HG02759 (cell line): ENCODE measurements around the gene HES1.
A peak's percentile ranks its signal among the peaks of the same experiment; 100 is the strongest.
"Not testable (repeated sequence)": the region's sequence is repeated elsewhere in the genome, so short reads cannot be mapped to it uniquely, and the experiment has no call there.

Experiments used
- ATAC-seq: cut with Tn5 transposase; IDR thresholded peaks from one replicate; pipeline ENCODE4 v1.9.1; 2021; ENCODE audit warnings: mild to moderate bottlenecking, moderate library complexity; ENCODE audit not compliant: unreplicated experiment

HES1 gene, protein sequence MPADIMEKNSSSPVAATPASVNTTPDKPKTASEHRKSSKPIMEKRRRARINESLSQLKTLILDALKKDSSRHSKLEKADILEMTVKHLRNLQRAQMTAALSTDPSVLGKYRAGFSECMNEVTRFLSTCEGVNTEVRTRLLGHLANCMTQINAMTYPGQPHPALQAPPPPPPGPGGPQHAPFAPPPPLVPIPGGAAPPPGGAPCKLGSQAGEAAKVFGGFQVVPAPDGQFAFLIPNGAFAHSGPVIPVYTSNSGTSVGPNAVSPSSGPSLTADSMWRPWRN

GRCh38 chr3:194135806-194136518 lies at the start of gene HES1:
HES1 (plus strand) TSS chr3:194136148; CDS start chr3:194136381, 233 bp downstream.
- peak; percentile 24 for ATAC-seq

- no peak for ATAC-seq
These were observed 49.4 kb upstream of the HES1 start for GRCh38 chr3:194086388-194087075.

DNA sequence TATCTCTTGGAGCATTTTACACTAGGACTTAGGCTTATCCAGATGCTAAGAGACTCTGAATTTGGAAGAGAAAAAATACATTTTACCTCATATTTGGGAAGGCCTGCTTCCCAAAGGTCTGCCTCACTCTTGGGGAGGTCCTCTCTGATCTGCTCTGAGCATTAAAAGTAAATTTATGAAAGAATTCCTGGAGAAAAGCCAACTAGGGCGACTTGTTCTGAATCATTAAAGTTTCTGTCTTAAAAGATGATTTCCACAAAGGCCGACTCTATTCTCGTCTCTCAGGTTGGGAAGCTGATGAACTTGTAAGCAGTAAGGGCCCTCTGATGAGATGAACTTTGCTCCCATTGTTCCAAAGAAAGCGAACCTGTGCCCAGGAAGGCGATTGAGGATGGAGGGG lies 48.7 kb upstream of the HES1 start:
- ATAC-seq: no peak

DNA sequence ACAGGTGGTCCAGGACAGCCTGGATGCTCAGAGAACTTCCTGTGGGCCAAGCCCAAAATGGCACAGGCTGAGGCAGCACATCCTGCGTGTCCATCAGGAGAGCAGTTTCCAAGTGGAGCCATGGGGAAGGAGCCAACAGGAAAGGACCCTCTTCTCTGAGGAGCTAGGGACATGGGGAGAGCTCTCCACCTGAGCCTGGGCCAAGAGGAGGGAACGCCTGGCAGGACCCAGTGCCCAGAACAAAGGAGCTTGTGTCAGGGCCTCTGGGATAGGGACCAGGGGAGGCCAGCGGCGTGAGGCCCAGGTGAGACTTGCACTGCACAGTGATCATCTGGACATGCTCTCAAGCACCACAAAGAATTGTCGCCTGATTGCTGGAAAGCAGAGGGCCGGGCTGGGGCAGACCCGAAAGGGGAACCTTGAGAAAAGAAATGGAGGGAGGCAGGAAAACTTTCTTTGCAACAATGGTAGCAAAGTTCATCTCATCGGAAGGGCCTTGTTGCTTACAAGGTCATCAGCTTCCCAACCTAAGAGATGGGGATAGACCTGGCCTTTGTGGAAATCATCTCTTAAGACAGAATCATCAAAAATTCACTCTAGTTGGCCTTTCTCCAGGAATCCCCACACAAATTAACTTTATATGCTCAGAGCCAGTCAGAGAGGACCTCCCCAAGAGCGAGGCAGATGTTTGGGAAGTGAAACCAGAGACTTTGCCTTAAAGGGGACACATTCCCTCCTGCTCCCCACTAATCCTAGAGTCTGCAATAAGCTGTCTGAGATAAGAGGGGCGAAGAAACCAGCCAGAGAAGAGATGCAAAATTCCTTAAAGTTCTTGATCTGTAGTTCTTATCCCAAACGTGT lies 47.7 kb upstream of the HES1 start:
- ATAC-seq: no peak

- peak; percentile 67 for ATAC-seq
These were observed 46.4 kb upstream of the HES1 start for GRCh38 chr3:194089357-194090177.

DNA sequence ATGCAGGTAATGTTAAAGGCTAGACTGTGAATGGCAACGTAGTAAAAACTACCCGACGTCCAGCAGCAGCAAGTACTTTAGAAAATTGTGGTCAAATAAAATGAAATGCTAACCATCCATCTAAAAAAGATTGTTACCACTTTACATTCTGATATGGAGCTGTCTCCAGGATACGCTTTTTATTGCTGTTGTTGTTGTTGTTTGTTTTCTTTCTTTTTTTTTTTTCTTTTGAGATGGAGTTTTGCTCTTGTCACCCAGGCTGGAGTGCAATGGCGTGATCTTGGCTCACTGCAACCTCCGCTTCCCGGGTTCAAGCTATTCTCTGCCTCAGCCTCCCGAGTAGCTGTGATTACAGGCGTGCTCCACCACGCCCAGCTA lies 45.8 kb upstream of the HES1 start:
- ATAC-seq: not testable (repeated sequence)

- ATAC-seq: no peak
These were observed 45.2 kb upstream of the HES1 start for GRCh38 chr3:194090716-194091115.

DNA sequence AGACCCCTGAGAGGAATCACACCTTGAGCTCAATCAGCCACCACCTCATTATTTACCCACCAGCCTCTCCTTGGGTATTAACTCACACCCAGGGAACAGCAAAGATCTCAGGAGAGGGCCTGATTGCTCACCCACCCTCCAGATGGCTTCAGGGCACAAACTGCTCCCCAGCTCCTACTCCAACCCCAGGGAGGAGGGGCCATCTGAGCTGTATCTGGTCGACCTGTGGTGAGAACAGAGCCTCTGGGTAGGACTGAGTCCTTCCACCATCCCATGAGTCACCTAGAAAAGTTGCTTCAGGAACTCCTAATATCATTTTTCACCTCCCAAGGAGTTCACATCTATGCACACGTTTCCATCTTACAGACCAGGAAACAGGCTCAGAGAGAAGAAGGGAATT lies 44.8 kb upstream of the HES1 start:
- no peak for ATAC-seq

- not testable (repeated sequence) for ATAC-seq
These were observed 44.1 kb upstream of the HES1 start for GRCh38 chr3:194091897-194092296.

DNA sequence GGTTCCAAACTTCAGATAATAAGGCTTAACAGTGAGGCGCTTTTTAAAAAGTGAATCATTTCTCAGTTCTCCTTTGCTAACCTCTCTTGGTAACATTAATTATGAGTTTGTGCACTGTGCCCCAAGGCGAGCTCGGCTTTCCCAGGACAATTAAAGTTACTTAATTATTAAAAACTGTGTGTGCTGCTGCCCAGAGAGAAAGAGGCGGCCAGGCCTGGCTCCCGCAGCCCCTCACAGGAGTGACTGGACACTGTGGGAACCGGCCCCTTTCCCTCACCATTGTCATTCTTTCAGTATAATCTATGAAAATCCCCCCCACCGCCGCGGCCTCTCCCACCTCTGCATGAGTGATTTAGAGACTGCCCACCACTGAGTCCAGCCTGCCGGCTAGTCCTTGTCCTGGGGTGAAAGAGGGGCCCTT lies 43.1 kb upstream of the HES1 start:
- no peak for ATAC-seq

DNA sequence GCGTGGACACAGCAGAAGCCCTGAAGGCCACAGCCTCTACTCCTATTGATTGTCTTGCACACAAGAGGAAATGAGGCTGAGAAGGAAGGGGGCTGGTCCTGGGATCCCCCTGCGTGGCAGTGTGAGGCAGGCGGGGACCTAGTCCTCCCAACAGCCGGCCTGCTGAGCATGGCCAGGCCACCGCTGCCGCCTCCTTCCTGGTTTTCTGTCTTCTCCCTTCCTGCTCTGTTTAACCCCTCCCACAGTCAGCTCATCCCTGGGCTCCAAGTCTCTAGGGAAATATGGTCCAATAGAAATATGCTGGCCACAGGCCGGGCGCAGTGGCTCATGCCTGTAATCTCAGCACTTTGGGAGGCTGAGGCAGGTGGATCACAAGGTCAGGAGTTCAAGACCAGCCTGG lies 42.1 kb upstream of the HES1 start:
- ATAC-seq: no peak

- ATAC-seq: no peak
These were observed 40.5 kb upstream of the HES1 start for GRCh38 chr3:194095464-194095863.

GRCh38 chr3:194095902-194096301 lies 40.0 kb upstream of the HES1 start:
- ATAC-seq: no peak

GRCh38 chr3:194097141-194097882 lies 38.6 kb upstream of the HES1 start:
- ATAC-seq: no peak

DNA sequence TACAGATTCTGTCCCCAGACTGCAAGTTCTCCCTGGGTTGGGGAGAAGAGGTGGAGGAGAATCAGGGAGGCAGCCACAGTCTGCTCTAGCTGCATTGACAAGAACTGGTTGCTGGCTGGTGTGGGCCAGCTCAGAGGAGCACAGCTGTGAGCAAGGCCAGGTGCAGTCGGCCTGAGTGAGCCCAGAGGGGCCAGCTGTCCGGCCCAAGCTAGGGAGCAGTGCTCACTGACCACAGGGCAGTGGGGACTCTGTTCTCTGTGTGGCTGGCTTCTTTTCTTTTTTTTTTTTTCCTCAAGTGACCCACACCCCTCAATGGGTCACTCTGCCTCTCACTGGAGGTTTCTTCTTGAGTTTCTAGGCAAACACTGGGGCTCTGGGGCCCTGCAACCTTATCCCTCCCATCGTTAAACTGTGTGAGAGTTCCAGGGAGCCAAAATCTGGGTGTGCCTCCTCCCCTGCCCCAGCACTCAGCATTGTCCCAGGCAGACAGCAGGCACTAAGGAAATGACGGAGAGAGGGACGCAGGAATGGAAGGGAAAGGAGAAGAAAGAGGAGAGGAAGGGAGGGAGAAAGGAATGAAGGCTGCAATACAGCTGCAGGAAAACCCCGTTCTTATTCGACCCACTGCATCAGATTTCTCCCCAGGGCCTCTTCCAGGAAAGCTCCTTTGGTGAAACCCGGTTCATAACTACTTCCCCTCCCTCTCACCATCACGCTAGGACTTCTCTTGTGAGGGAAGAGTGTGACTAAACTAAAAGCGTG lies 37.7 kb upstream of the HES1 start:
- no peak for ATAC-seq

- ATAC-seq: no peak
These were observed 37.1 kb upstream of the HES1 start for GRCh38 chr3:194098843-194099183.

DNA sequence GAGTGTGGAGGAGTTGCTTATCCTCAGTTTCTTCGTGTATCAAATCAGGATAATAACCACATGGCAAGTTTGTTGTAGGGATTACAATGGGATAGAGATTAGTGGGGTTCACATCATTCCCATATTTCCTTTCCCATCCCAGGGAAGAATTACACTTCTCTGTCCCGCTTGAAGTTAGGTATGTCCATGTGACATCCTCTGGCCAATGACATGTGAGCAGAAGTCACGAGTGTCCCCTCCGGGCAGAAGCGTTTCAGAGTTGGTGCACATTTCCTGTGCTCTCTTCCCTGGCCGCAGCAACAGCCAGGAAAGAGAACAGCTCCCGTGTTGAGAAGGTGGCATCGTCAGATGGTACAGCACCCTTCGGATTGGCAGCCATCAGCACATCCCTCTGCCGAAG lies 36.7 kb upstream of the HES1 start:
- ATAC-seq: no peak

DNA sequence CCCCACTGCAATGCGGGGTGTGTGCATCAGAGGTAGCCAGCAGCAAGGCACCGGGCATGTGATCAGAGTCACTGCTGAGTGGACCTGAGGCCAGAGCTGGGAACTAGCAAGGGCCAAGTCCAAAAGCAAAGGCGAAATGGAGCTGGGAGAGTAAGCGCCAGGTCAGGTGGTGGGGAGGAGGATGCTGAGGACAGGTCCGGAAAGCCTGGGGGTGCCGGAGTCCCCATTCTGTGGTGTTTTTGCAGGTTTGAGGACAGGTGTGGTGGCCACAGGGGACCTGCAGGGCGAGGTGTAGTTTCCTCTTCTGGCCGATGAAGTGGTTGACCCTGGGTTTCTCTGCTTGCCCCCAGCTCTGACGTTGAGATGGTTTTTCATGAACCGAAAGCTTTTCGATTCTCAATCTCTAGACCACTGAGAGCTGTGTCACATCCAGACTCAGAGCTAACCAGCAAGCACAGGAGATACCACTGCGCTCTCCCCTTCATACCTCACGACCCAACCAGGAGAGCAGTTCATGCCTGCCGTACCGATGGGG lies 35.0 kb upstream of the HES1 start:
- ATAC-seq: peak; percentile 84
